GM12865 (cell line): ENCODE data around the gene RBM20.

Source experiments
- DNase-seq: peaks from one replicate; pipeline ENCODE4 v3.0.0; 2010; ENCODE audit warnings: low read depth
- H3K4me3 ChIP-seq: 2 replicates; pipeline ENCODE4 v1.5.1; 2011; ENCODE audit warnings: mild to moderate bottlenecking, low read depth, low read length, control low read depth
- CTCF ChIP-seq: IDR thresholded peaks from 2 replicates; pipeline ENCODE4 v1.5.1; 2011; ENCODE audit warnings: low read length, control low read depth, low read depth, inconsistent platforms; ENCODE audit not compliant: insufficient read depth; ENCODE audit errors: missing control alignments

The RBM20 gene

GRCh38 chr10:110836706-110837105 is 192.6 kb downstream of the RBM20 start:
- DNase-seq = no peak
- TF ChIP-seq CTCF = no peak

DNA sequence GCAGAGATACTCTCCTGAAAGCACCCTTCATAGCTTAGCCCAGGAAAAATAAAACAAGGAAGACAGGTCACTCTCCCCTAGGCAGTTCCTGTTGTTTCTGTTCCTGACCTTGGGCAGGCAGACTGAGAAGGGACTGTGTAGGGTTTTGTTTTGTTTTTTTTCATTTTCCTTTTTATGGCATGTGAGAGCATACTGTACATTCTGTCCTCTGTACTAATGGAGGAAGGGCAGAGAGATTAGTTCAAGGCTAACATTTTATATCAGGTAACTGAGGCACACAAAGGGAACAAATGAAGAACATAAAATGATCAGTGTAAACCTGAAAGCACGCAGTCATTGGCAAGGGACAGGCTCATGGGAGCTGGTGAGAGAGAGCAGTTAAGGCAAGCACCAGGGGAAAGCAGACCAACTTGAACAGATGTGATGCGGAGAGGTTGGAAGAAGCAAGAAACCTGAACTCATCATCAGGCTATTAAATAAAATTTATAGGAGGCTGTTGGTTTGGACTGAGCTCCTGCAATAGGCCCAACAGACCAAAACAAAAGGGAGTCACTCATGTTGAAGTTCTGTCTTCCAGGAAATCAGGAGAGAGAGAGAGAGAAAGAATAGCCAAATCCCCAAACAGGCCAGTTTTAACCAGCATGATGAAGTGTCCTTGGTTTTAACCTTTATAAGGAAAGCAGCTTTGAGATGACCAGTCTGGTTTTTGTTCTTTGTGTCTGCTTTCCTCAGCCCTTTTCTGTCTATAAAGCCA is 193.5 kb downstream of the RBM20 start:
- H3K4me3 ChIP-seq = no peak overlapping the region
- TF ChIP-seq CTCF = no peak
- no peak for DNase-seq

More at GRCh38 chr10:110836706-110837105, 192.6 kb downstream of the RBM20 start:
- no peak overlapping the region for H3K4me3 ChIP-seq

GRCh38 chr10:110840225-110840922 is 196.2 kb downstream of the RBM20 start:
- no peak overlapping the region for H3K4me3 ChIP-seq
- no peak for DNase-seq
- no peak for TF ChIP-seq CTCF

DNA sequence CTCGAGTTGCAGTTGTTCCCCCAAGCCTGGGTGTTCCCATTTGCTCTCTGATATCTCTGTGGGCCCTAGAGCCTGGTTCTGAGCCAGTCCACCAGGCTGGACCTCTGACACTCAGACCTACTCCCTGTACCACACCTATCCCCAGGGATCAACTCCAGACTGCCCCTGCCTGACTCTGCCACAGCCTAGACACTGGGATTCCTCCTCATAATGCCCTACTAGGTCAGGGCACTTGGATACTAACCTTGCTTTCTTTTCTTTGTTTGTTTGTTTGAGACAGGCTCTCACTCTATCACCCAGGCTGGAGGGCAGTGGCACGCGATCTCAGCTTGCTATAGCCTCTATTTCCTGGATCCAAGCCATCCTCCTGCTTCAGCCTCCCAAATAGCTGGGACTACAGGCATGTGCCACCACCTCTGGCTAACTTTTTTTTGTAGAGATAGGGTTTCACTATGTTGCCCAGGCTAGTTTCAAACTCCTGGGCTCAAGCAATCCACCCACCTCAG is 196.8 kb downstream of the RBM20 start:
- peak overlapping the region; percentile 82 for H3K4me3 ChIP-seq
- no peak for TF ChIP-seq CTCF
- no peak for DNase-seq

DNA sequence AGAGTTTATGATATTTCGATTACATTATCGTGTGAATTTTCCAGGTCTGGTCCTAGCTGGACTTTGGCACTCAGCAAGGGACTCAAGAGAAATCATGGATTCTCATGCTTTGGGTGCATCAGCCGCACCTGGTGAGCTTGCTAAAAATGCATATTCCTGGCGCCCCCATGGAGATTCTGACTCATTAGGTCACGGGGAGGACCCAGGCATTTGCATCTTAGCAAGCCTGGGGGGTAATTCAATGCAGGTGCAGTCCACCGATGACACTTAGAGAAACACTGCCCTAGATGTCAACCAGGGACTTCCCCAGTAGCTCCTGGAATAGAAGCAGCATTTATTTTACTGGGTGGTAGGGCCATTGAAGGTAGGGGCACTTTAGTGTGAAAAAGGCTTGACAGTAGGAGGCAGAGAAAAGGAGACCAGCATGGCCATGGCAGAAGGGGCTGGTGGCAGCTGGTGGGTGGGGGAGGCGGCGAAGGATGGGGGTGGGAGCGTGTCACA is 197.7 kb downstream of the RBM20 start:
- DNase-seq = peak; percentile 94
- H3K4me3 ChIP-seq = peak overlapping the region; percentile 82

DNA sequence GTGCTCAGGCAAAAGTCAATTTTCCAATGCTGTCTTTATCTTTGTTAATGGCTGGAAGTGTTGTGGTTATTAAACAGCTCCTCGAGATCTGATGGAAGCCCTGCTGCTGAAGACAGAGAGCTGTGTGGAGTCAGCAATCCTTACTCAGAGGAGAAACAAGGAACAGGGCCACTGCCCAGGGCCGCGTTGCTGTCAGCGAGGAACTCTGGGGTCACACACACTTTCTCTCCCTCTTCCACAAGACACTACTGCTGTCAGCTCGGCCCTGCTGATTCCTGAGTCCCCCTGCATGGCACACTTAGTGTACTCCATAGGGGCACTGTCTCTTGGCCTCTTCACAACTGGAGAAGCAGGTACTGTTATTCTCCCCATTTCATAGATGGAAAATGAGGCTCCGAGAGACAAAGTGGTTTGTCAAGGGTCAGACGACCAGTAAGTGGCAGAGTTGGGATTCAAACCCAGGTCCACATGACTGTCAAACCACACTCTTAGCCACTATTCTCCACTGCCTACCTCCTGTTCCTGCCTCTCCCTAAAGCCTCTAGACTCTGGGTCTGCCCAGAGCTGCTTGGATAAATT is 198.3 kb downstream of the RBM20 start:
- H3K4me3 ChIP-seq = peak overlapping the region; percentile 82
- TF ChIP-seq CTCF = no peak
- peak; percentile 68 for DNase-seq

More for the DNA sequence above, 197.7 kb downstream of the RBM20 start:
- no peak for TF ChIP-seq CTCF
